Psoas muscle (tissue), 8 donors: ENCODE measurements around the gene EFNA2. TPM values are rescaled to one million over a fixed set of nuclear protein-coding genes. Genes with fewer than 3 reads are reported as not detected.
A peak's percentile ranks its signal among the peaks of the same experiment; 100 is the strongest.

ENCODE experiments used
- ATAC-seq, 4 donors: fragments of 200-7000 bp; cut with Tn5 transposase; one replicate each; pipeline ENCODE4 v1.9.1; 2020; ENCODE audit warnings: moderate library complexity in 3 of 4, mild to moderate bottlenecking in 2 of 4
- DNase-seq, 2 donors: peaks; one replicate each; pipeline ENCODE4 v3.0.0-alpha.2; 2020
- H3K27ac ChIP-seq: fragments of 200-600 bp; one replicate; pipeline ENCODE4 v1.8.0; 2022
- H3K27me3 ChIP-seq, 3 donors: fragments of 200-600 bp in 1 of 3; one replicate each; pipeline versions ENCODE4 v1.6.1 to v1.8.0; 2013 to 2022; ENCODE audit warnings: low read length in 2 of 3, mild to moderate bottlenecking in 2 of 3, moderate library complexity in 1 of 3; ENCODE audit not compliant: insufficient read depth in 3 of 3
- H3K36me3 ChIP-seq, 2 donors: fragments of 200-600 bp in 1 of 2; one replicate each; pipeline versions ENCODE4 v1.6.1 to v1.8.0; 2013 to 2022; ENCODE audit warnings: low read depth in 1 of 2, mild to moderate bottlenecking in 1 of 2, moderate library complexity in 1 of 2; ENCODE audit not compliant: insufficient read depth in 1 of 2
- H3K4me1 ChIP-seq: fragments of 200-600 bp; one replicate; pipeline ENCODE4 v1.8.0; 2022
- H3K4me3 ChIP-seq: fragments of 200-600 bp; one replicate; pipeline ENCODE4 v1.8.0; 2022; ENCODE audit warnings: mild to moderate bottlenecking
- H3K9me3 ChIP-seq: fragments of 200-600 bp; one replicate; pipeline ENCODE4 v1.8.0; 2022
- WGBS, 3 donors: extraction: QIAGEN DNeasy Blood & Tissue Kit; methylation state at CpG; one replicate each; pipeline versions ENCODE4 v1.1.6 to v1.1.7; 2013; 5-methylcytosine and 5-hydroxymethylcytosine counted together
- intact Hi-C, 2 donors: fragments of 100-400 bp; cut with DNase I; formaldehyde crosslinking; loops; one replicate each; pipeline versions ENCODE4 v1.11.0 to v1.14.2; 2022
- polyA plus RNA-seq, 3 donors: library from polyadenylated mRNA; stranded (reverse); fragments of 200-250 nt; gene quantifications; one replicate each; pipeline ENCODE4 v1.2.3, GENCODE V29; 2013
- total RNA-seq, 4 donors: library from RNA; stranded (reverse); fragmentation: NEBNext Ultra II Directional in 2 of 4; extraction: Animal tissue kit (Norgen Biotek cat#: 25700) in 2 of 4; gene quantifications; one replicate each; pipeline versions ENCODE4 v1.2.1 to v1.2.4, GENCODE V29; 2021 to 2023
- TF ChIP-seq, protein P1 (sequence below): fragments of 200-600 bp; IDR thresholded peaks from one replicate; pipeline ENCODE4 v1.8.0; 2022; ENCODE audit warnings: antibody characterized with exemption
- donor health status: healthy with polysubstance abuse.
- donor health status: DM: no; HTN: no; CAD: no; lungs with moderate emphysema.
- donor health status: Bipolar disorder and iron deficiency.
- donor health status: healthy.
- donor health status: DM: yes; HTN: yes; CAD: no.
- donor health status: DM: no; HTN: no; CAD: no.
- donor health status: DM: no; HTN: no; CAD: no.
- donor health status: DM: yes; HTN: yes; CAD: no.

Gene EFNA2
- total and polyA plus RNA-seq, 7 donors: not detected

DNA sequence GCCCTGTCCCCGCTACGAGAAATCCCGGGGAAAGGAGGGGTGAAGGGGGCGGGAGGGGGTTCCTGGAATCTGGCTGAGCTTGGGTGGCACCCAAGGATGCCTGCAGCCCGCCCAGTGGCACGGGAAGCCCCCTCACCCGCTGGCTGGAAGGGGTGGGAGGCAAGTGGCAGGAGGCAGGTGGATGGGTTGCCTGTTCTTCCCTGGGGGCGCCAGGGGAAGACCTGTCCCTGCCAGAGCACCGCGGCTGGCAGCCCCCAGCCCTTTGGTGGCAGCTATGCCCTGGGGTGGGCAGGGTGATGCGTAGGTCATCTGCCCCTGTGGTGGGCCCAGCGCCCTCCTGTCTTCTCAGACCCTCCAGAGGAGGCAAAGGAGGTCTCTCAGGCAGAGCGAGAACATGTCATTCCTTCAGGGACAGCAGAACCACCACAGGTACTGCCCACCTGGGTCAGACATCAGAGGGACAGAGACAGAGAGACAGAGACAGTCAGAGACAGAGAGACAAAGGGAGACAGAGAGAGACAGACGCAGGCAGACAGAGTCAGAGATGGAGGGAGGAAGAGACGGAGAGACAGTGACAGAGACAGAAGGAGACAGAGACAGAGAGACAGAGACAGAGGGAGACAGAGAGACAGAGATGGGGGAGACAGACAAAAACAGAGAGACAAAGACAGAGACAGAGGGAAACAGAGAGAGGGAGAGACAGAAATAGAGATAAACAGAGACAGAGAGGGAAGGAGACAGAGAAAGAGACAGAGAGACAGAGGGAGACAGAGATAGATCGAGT is 36.7 kb downstream of the EFNA2 start:
- Histone ChIP-seq H3K27ac (no peak overlapping the region), H3K27me3 (peaks cover 0 to 79% (median 19%) of the 10 kb centered on the region in 3 donors), H3K4me3 (no peak overlapping the region), H3K9me3 (no peaks in the 10 kb centered on the region), H3K4me1 (peaks cover 10% of the 10 kb centered on the region), H3K36me3 (no peaks in the 10 kb centered on the region)
- ATAC-seq (no peak), DNase-seq (no peak)
- 81 to 91% (median 86%) methylated on average over 13 to 16 of the region's 16 CpGs for WGBS, 3 donors
- intact Hi-C loops: loop anchor here in 1 of 2 donors (5.0 kb wide), 1 partner anchor 50 kb away; no protein-coding TSS in a partner anchor
- TF ChIP-seq, protein P1, sequence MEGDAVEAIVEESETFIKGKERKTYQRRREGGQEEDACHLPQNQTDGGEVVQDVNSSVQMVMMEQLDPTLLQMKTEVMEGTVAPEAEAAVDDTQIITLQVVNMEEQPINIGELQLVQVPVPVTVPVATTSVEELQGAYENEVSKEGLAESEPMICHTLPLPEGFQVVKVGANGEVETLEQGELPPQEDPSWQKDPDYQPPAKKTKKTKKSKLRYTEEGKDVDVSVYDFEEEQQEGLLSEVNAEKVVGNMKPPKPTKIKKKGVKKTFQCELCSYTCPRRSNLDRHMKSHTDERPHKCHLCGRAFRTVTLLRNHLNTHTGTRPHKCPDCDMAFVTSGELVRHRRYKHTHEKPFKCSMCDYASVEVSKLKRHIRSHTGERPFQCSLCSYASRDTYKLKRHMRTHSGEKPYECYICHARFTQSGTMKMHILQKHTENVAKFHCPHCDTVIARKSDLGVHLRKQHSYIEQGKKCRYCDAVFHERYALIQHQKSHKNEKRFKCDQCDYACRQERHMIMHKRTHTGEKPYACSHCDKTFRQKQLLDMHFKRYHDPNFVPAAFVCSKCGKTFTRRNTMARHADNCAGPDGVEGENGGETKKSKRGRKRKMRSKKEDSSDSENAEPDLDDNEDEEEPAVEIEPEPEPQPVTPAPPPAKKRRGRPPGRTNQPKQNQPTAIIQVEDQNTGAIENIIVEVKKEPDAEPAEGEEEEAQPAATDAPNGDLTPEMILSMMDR: no peak

DNA sequence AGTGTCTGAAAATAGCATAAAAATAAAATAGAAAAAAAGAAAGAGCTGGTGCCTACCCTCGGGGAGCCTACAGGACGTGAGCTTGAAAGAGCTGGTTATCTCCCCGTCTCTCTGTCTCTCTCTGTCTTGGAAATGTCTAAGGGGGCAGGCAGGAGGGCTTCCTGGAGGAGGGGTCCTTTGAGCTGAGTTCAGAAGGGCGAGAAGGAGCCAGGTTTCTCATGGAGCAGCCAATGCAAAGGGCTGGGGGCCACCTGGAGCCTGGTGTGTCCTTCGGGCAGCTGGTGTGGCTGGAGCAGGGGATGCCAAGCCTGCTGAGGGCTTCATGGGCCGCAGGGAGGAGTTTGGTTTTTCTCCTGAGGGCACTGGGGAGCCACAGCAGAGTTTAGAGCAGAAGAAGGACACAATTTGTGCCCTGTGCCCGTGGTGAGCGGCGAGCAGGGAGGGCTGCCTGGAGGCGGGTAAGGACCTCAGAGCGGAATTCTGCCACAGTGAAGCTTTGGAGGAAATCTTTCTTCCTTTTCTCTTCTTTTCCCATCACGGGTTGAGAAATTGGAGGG is 38.7 kb downstream of the EFNA2 start:
- Histone ChIP-seq H3K27ac (no peak overlapping the region), H3K27me3 (peaks cover 0 to 61% (median 13%) of the 10 kb centered on the region in 3 donors), H3K4me3 (peak overlapping the region; percentile 55), H3K9me3 (no peaks in the 10 kb centered on the region), H3K36me3 (no peaks in the 10 kb centered on the region), H3K4me1 (peaks cover 10% of the 10 kb centered on the region)
- DNase-seq (no peak), ATAC-seq (no peak)
- TF ChIP-seq, protein P1: no peak
- intact Hi-C loops: loop anchor here in 1 of 2 donors (5.0 kb wide), 1 partner anchor 48 kb away; no protein-coding TSS in a partner anchor
- WGBS, 3 donors: 75 to 86% (median 78%) methylated on average over 11 to 12 of the region's 12 CpGs

DNA sequence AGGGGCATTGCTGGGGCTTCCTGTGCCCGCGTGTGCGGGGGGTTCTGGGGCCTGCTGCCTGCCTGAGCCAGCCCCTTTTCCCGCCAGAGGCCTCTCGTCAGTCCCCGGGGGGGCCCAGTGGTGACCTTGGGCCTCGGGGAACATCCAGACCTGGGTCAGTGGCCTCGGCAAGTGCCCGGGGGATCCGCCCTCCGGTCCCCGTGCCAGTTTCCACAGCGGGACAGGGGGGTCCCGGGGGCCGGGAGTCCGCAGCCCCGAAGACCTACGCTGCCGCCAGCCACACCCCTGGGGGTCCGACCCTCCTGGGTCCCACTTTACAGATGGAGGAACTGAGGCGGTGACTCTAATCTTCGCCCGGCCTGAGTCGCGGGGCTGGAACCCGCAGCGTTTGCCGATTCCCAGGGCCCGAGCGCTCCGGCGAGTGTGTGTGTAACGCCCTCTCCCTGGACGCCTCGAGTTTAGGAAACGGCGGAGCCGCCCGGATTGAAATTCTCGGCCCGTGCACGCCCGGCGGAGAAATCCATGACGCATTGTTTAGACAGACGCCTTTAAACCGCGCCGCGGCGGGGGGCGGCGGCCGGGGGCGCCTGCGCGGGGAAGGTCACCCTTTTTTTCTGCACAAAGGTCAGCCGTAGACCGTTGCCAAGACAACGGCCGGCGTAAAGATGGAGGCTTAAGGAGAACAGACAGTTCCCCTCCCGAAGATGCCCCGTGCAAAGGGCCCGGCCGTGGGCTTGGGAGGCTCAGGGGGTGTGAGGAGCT is 39.3 kb downstream of the EFNA2 start:
- peaks cover 0 to 61% (median 13%) of the 10 kb centered on the region in 3 donors for H3K27me3 ChIP-seq
- H3K36me3 ChIP-seq: no peaks in the 10 kb centered on the region
- DNase-seq (peak; percentile 65 to 78), ATAC-seq (peak in 3 of 4 donors; percentile 34 to 79 (median 57))
- H3K4me3 ChIP-seq: peak overlapping the region; percentile 55
- TF ChIP-seq, protein P1: no peak
- H3K4me1 ChIP-seq: peaks cover 10% of the 10 kb centered on the region
- 2 to 3% (median 2%) methylated on average over 53 to 66 of the region's 66 CpGs for WGBS, 3 donors
- intact Hi-C loops: loop anchor here in 1 of 2 donors (5.0 kb wide), 1 partner anchor 47 kb away; no protein-coding TSS in a partner anchor
- H3K27ac ChIP-seq: no peak overlapping the region
- H3K9me3 ChIP-seq: no peaks in the 10 kb centered on the region

DNA sequence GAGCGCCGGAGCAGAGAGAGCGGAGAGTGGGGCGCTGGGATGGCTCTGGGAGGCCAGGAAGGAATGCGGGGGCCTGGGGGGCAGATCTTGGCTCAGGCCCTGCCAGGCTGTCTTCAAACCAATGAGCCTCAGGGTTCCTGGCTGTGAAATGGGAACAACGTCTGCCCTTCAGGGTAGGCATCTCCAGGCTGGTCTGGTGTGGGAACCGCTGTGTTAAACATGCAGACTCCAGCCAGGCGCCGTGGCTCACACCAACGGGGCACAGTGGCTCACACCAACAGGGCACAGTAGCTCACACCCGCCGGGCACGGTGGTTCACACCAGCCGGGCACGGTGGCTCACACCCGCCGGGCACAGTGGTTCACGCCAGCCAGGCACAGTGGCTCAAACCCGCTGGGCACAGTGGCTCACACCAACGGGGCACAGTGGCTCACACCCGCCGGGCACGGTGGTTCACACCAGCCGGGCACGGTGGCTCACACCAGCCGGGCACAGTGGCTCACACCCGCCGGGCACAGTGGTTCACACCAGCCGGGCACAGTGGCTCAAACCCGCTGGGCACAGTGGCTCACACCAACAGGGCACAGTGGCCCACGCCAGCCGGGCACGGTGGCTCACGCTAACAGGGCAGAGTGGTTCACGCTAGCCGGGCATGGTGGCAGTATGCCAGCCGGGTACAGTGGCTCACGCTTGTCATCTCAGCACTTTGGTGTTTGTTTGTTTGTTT is 40.1 kb downstream of the EFNA2 start:
- no peak for DNase-seq
- H3K27me3 ChIP-seq: peaks cover 0 to 67% (median 13%) of the 10 kb centered on the region in 3 donors
- TF ChIP-seq, protein P1: no peak

More for the DNA sequence above, 40.1 kb downstream of the EFNA2 start:
- Histone ChIP-seq H3K9me3 (no peaks in the 10 kb centered on the region), H3K4me3 (peak overlapping the region; percentile 55), H3K4me1 (peaks cover 10% of the 10 kb centered on the region), H3K27ac (no peak overlapping the region), H3K36me3 (no peaks in the 10 kb centered on the region)
- intact Hi-C loops: no loop called here
- peak in 1 of 4 donors; percentile 14 for ATAC-seq
- 73 to 74% (median 74%) methylated on average over 38 of the region's 38 CpGs for WGBS, 3 donors
